ENCODE data around the gene THEMIS. TPM values are rescaled to one million over a fixed set of nuclear protein-coding genes. Genes with fewer than 3 reads are reported as not detected.
"Not testable (repeated sequence)": the region's sequence is repeated elsewhere in the genome, so short reads cannot be mapped to it uniquely, and the experiment has no call there.

THEMIS gene
- polyA plus RNA-seq, 1 donor from 2014 or later = not detected

GRCh38 chr6:127690588-127690987, 210.3 kb downstream of the THEMIS start:
- Histone ChIP-seq H3K4me3 (ENCODE audit: low read length) (no peak overlapping the region), H3K4me2 (ENCODE audit: low read length) (no peak overlapping the region), H3K27me3 (ENCODE audit: insufficient read depth, low read depth, low read length) (no peaks in the 10 kb centered on the region), H3K9me3 (ENCODE audit: low read length) (no peaks in the 10 kb centered on the region), H3K9ac (ENCODE audit: low read length) (no peak overlapping the region), H3K79me2 (replicated peaks; ENCODE audit: insufficient read depth, low read length) (no peaks in the 10 kb centered on the region), H3K27ac (ENCODE audit: low read length) (no peak overlapping the region), H3K9me2 (ENCODE audit: insufficient read depth, low read length) (no peaks in the 10 kb centered on the region), H3F3A (ENCODE audit: insufficient read depth, low read length, poor library complexity, severe bottlenecking) (no peaks in the 10 kb centered on the region), H3K36me3 (ENCODE audit: insufficient read depth, low read length) (no peaks in the 10 kb centered on the region), H4K20me1 (ENCODE audit: insufficient read depth) (no peaks in the 10 kb centered on the region), H2AFZ (ENCODE audit: low read depth, low read length) (no peak overlapping the region)
- TF ChIP-seq MXI1 (conservative IDR thresholded peaks at IDR 0.05; ENCODE audit: poor library complexity, severe bottlenecking) (no peak), EP300 (conservative IDR thresholded peaks at IDR 0.05; ENCODE audit: poor library complexity, severe bottlenecking) (no peak), SMC3 (conservative IDR thresholded peaks at IDR 0.05; ENCODE audit: poor library complexity) (no peak), POLR2AphosphoS5 (IDR thresholded peaks at IDR 0.05) (no peak), EZH2 (IDR thresholded peaks at IDR 0.05; ENCODE audit: borderline replicate concordance, insufficient read depth, low read length, poor library complexity, severe bottlenecking) (no peak), RAD21 (conservative IDR thresholded peaks at IDR 0.05) (no peak), TAF1 (IDR thresholded peaks at IDR 0.05; ENCODE audit: low read depth) (no peak)
- TF ChIP-seq, protein P1, sequence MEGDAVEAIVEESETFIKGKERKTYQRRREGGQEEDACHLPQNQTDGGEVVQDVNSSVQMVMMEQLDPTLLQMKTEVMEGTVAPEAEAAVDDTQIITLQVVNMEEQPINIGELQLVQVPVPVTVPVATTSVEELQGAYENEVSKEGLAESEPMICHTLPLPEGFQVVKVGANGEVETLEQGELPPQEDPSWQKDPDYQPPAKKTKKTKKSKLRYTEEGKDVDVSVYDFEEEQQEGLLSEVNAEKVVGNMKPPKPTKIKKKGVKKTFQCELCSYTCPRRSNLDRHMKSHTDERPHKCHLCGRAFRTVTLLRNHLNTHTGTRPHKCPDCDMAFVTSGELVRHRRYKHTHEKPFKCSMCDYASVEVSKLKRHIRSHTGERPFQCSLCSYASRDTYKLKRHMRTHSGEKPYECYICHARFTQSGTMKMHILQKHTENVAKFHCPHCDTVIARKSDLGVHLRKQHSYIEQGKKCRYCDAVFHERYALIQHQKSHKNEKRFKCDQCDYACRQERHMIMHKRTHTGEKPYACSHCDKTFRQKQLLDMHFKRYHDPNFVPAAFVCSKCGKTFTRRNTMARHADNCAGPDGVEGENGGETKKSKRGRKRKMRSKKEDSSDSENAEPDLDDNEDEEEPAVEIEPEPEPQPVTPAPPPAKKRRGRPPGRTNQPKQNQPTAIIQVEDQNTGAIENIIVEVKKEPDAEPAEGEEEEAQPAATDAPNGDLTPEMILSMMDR (IDR thresholded peaks at IDR 0.05; ENCODE audit: poor library complexity, severe bottlenecking) = no peak
- TF ChIP-seq, protein P2, sequence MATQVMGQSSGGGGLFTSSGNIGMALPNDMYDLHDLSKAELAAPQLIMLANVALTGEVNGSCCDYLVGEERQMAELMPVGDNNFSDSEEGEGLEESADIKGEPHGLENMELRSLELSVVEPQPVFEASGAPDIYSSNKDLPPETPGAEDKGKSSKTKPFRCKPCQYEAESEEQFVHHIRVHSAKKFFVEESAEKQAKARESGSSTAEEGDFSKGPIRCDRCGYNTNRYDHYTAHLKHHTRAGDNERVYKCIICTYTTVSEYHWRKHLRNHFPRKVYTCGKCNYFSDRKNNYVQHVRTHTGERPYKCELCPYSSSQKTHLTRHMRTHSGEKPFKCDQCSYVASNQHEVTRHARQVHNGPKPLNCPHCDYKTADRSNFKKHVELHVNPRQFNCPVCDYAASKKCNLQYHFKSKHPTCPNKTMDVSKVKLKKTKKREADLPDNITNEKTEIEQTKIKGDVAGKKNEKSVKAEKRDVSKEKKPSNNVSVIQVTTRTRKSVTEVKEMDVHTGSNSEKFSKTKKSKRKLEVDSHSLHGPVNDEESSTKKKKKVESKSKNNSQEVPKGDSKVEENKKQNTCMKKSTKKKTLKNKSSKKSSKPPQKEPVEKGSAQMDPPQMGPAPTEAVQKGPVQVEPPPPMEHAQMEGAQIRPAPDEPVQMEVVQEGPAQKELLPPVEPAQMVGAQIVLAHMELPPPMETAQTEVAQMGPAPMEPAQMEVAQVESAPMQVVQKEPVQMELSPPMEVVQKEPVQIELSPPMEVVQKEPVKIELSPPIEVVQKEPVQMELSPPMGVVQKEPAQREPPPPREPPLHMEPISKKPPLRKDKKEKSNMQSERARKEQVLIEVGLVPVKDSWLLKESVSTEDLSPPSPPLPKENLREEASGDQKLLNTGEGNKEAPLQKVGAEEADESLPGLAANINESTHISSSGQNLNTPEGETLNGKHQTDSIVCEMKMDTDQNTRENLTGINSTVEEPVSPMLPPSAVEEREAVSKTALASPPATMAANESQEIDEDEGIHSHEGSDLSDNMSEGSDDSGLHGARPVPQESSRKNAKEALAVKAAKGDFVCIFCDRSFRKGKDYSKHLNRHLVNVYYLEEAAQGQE (IDR thresholded peaks at IDR 0.05; ENCODE audit: borderline replicate concordance) = no peak

DNA sequence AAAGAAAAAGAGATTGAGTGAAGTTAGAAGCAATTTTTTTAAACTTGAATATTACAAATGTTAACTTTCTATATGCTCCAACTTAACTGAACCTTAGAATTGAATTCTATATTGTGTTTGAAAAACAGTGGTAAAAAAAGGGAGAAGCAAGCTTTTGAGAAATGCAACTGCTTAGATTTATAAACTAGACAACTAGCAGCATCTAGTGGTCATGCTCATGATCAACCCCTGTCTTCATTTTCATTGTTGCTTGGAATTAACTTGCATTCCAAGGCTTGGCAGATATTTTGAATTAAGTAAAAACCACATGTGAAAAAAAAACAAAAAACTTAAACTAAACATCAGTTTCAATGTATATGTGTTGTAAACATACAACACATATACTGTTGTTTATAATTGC, 210.8 kb downstream of the THEMIS start:
- H3K9me2 ChIP-seq (ENCODE audit: insufficient read depth, low read length) = no peaks in the 10 kb centered on the region
- H3K36me3 ChIP-seq (ENCODE audit: insufficient read depth, low read length) = no peaks in the 10 kb centered on the region
- H2AFZ ChIP-seq (ENCODE audit: low read depth, low read length) = no peak overlapping the region
- no peaks in the 10 kb centered on the region for H3K27me3 ChIP-seq (ENCODE audit: insufficient read depth, low read depth, low read length)
- H3K9ac ChIP-seq (ENCODE audit: low read length) = no peak overlapping the region
- H3F3A ChIP-seq (ENCODE audit: insufficient read depth, low read length, poor library complexity, severe bottlenecking) = no peaks in the 10 kb centered on the region
- no peak for TF ChIP-seq EZH2 (IDR thresholded peaks at IDR 0.05; ENCODE audit: borderline replicate concordance, insufficient read depth, low read length, poor library complexity, severe bottlenecking)
- TF ChIP-seq, protein P2 (IDR thresholded peaks at IDR 0.05; ENCODE audit: borderline replicate concordance) = no peak
- TF ChIP-seq TAF1 (IDR thresholded peaks at IDR 0.05; ENCODE audit: low read depth) = no peak
- no peak for TF ChIP-seq EP300 (conservative IDR thresholded peaks at IDR 0.05; ENCODE audit: poor library complexity, severe bottlenecking)
- peak; percentile 84 for TF ChIP-seq SMC3 (conservative IDR thresholded peaks at IDR 0.05; ENCODE audit: poor library complexity)
- no peak for TF ChIP-seq POLR2AphosphoS5 (IDR thresholded peaks at IDR 0.05)
- no peak for TF ChIP-seq MXI1 (conservative IDR thresholded peaks at IDR 0.05; ENCODE audit: poor library complexity, severe bottlenecking)
- TF ChIP-seq, protein P1 (IDR thresholded peaks at IDR 0.05; ENCODE audit: poor library complexity, severe bottlenecking) = peak; percentile 83
- peak; percentile 86 for TF ChIP-seq RAD21 (conservative IDR thresholded peaks at IDR 0.05)
- H3K9me3 ChIP-seq (ENCODE audit: low read length) = no peaks in the 10 kb centered on the region
- H3K4me3 ChIP-seq (ENCODE audit: low read length) = no peak overlapping the region
- H4K20me1 ChIP-seq (ENCODE audit: insufficient read depth) = no peaks in the 10 kb centered on the region
- no peak overlapping the region for H3K4me2 ChIP-seq (ENCODE audit: low read length)
- H3K27ac ChIP-seq (ENCODE audit: low read length) = no peak overlapping the region
- H3K79me2 ChIP-seq (replicated peaks; ENCODE audit: insufficient read depth, low read length) = no peaks in the 10 kb centered on the region

DNA sequence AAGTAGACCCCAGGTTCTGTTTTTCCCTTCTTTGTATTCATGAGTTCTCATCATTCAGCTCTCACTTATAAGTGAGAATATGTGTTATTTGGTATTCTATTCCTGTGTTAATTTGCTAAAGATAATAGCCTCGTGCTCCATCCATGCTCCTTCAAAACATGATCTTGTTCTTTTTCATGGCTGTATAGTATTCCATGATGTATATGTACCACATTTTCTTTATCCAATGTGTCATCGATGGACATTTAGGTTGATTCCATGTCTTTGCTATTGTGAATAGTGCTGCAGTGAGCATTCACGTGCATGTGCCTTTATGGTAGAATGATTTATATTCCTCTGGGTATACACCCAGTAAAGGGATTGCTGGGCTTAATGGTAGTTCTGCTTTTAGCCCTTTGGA, 213.4 kb downstream of the THEMIS start:
- H3K9ac ChIP-seq (ENCODE audit: low read length); H3K27me3 ChIP-seq (ENCODE audit: insufficient read depth, low read depth, low read length); H4K20me1 ChIP-seq (ENCODE audit: insufficient read depth); H3K4me2 ChIP-seq (ENCODE audit: low read length); H3K9me3 ChIP-seq (ENCODE audit: low read length); H3F3A ChIP-seq (ENCODE audit: insufficient read depth, low read length, poor library complexity, severe bottlenecking); H2AFZ ChIP-seq (ENCODE audit: low read depth, low read length); H3K36me3 ChIP-seq (ENCODE audit: insufficient read depth, low read length); H3K4me3 ChIP-seq (ENCODE audit: low read length); H3K9me2 ChIP-seq (ENCODE audit: insufficient read depth, low read length); H3K27ac ChIP-seq (ENCODE audit: low read length); H3K79me2 ChIP-seq (replicated peaks; ENCODE audit: insufficient read depth, low read length): not testable (repeated sequence)

All from neural cell (in vitro differentiated cells).